HepG2 (cell line): ENCODE results near the gene C3orf70.

Experiments
- ARNT ChIP-seq: fragments of 450-650 bp; IDR thresholded peaks from 2 replicates; pipeline ENCODE4 v1.6.1; 2017
- CHD4 ChIP-seq: fragments of 200-600 bp; sonication (generic); IDR thresholded peaks from 2 replicates; pipeline ENCODE4 v1.7.0; 2017; ENCODE audit warnings: mild to moderate bottlenecking, low read length, borderline replicate concordance
- CTCF ChIP-seq: sonication (generic); formaldehyde crosslinking; IDR thresholded peaks from 2 replicates; pipeline ENCODE4 v1.5.0; 2020; ENCODE audit warnings: mild to moderate bottlenecking, missing genetic modification reagents, moderate library complexity
- HNRNPH1 ChIP-seq: fragments of 200-400 bp; formaldehyde crosslinking; optimal IDR thresholded peaks from 2 replicates; pipeline ENCODE3; 2017; ENCODE audit warnings: mild to moderate bottlenecking, low read depth, low read length
- LRRFIP1 ChIP-seq: sonication (generic); formaldehyde crosslinking; conservative IDR thresholded peaks from 2 replicates; pipeline ENCODE4 v1.4.0; 2020; ENCODE audit warnings: missing genetic modification reagents
- MED13 ChIP-seq: sonication (generic); formaldehyde crosslinking; IDR thresholded peaks from 2 replicates; pipeline ENCODE4 v1.5.0; 2020; ENCODE audit warnings: missing genetic modification reagents
- NR2C2 ChIP-seq: sonication (generic); formaldehyde crosslinking; IDR thresholded peaks from 2 replicates; pipeline ENCODE4 v1.4.0; 2020; ENCODE audit warnings: missing genetic modification reagents, mild to moderate bottlenecking, moderate library complexity, borderline replicate concordance
- PHF21A ChIP-seq: sonication (generic); formaldehyde crosslinking; IDR thresholded peaks from 2 replicates; pipeline ENCODE4 v1.5.0; 2020; ENCODE audit warnings: mild to moderate bottlenecking, missing genetic modification reagents
- RAD51 ChIP-seq: fragments of 450-650 bp; IDR thresholded peaks from 2 replicates; pipeline ENCODE4 v1.6.1; 2016; ENCODE audit warnings: borderline replicate concordance
- SPEN ChIP-seq: sonication (generic); formaldehyde crosslinking; IDR thresholded peaks from 2 replicates; pipeline ENCODE4 v1.5.1; 2020; ENCODE audit warnings: low read depth, mild to moderate bottlenecking, missing genetic modification reagents

DNA sequence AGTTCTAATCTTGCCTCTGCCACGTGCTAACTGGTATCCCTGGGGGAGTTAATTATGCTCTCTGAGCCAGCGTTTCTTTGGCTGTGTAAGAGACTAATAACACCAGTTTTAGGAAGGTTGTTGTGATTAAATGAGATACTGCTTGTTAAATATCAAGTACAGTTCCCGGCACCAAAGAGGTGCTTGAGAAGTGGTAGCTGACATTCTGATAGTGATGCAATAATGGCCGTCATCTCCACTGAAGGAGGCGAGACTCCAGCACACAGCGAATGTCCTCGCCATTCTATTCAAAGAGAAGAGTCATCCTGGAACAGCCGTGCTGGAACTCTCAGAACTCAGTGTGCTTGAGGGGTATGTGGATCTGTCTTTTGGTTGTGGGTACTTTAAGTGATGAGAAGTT lies 9.8 kb upstream of the C3orf70 start:
- TF ChIP-seq HNRNPH1 (no peak), CHD4 (no peak), CTCF (CRISPR knock-in tag) (no peak), RAD51 (no peak), NR2C2 (CRISPR knock-in tag) (no peak), ARNT (no peak), PHF21A (CRISPR knock-in tag) (no peak), MED13 (CRISPR knock-in tag) (no peak), LRRFIP1 (CRISPR knock-in tag) (no peak), SPEN (CRISPR knock-in tag) (no peak)
